H1 (cell line): ENCODE data around the gene DVL2. TPM values are rescaled to one million over a fixed set of nuclear protein-coding genes. Genes with fewer than 3 reads are reported as not detected.

Source experiments
- CTCF ChIA-PET: fragments of 300-600 bp; sonication (Branson Sonifier 250); formaldehyde crosslinking; loops from one replicate; lab custom pipeline; 2021; ENCODE audit not compliant: partially characterized antibody; lab: Charles Lee
- POLR2A ChIA-PET: fragments of 300-600 bp; sonication (Branson Sonifier 250); formaldehyde crosslinking; loops from one replicate; lab custom pipeline; 2021; ENCODE audit warnings: inconsistent platforms; ENCODE audit not compliant: partially characterized antibody; lab: Charles Lee
- DNase-seq, 2 experiments: peaks; one replicate each; pipeline versions ENCODE4 v3.0.0 to v3.0.0-alpha.2; 2010 to 2022; ENCODE audit warnings: low spot score in 2 of 2, low read depth in 1 of 2, mixed read lengths in 1 of 2
- FAIRE-seq: peaks from 2 replicates; lab custom pipeline; 2011; peaks lifted over from hg19 to GRCh38; lab: Jason Lieb, UNC
- H2AFZ ChIP-seq: 2 replicates; pipeline ENCODE4 v1.8.1; 2012; ENCODE audit warnings: low read length, inconsistent platforms
- H2AK5ac ChIP-seq: 2 replicates; pipeline ENCODE4 v1.6.1; 2013; ENCODE audit warnings: low read depth, low read length
- H2BK120ac ChIP-seq: replicated peaks from 2 replicates; pipeline ENCODE3; 2013; ENCODE audit warnings: low read depth, low read length, inconsistent platforms
- H2BK12ac ChIP-seq: 2 replicates; pipeline ENCODE4 v1.6.1; 2013; ENCODE audit warnings: low read depth, low read length
- H2BK15ac ChIP-seq: 2 replicates; pipeline ENCODE4 v1.6.1; 2013; ENCODE audit warnings: low read length
- H2BK20ac ChIP-seq: 2 replicates; pipeline ENCODE4 v1.6.1; 2013; ENCODE audit warnings: low read length
- H2BK5ac ChIP-seq: 2 replicates; pipeline ENCODE4 v1.6.1; 2013; ENCODE audit warnings: low read depth, low read length
- H3K14ac ChIP-seq: 2 replicates; pipeline ENCODE4 v1.6.1; 2013; ENCODE audit warnings: inconsistent platforms; ENCODE audit not compliant: insufficient read length
- H3K18ac ChIP-seq: 2 replicates; pipeline ENCODE4 v1.6.1; 2013; ENCODE audit warnings: low read length; ENCODE audit errors: extremely low read depth
- H3K23ac ChIP-seq: 2 replicates; pipeline ENCODE4 v1.6.1; 2013; ENCODE audit warnings: inconsistent platforms; ENCODE audit not compliant: insufficient read length
- H3K23me2 ChIP-seq: 2 replicates; pipeline ENCODE4 v1.6.1; 2013; ENCODE audit warnings: low read depth, low read length
- H3K27ac ChIP-seq: 2 replicates; pipeline ENCODE4 v1.6.1; 2011; ENCODE audit warnings: low read depth, low read length, inconsistent platforms
- H3K27me3 ChIP-seq, 4 experiments: replicated peaks in 1 of 4; 1 replicate in 1 of 4; 2 replicates in 3 of 4; pipeline versions ENCODE4 v1.6.1 to v1.8.1; 2011 to 2013; ENCODE audit warnings: low read length in 3 of 4, mild to moderate bottlenecking in 3 of 4, inconsistent platforms in 2 of 4, mixed read lengths in 2 of 4, moderate library complexity in 1 of 4; ENCODE audit not compliant: control insufficient read depth in 3 of 4, insufficient read depth in 3 of 4; ENCODE audit errors: extremely low read depth in 1 of 4
- H3K36me3 ChIP-seq, 4 experiments: 2 replicates each; pipeline versions ENCODE4 v1.6.1 to v1.8.1; 2011 to 2013; ENCODE audit warnings: mild to moderate bottlenecking in 4 of 4, low read length in 3 of 4, moderate library complexity in 2 of 4, control low read depth in 1 of 4, inconsistent platforms in 1 of 4; ENCODE audit not compliant: insufficient read depth in 4 of 4, control insufficient read depth in 2 of 4
- H3K4ac ChIP-seq: replicated peaks from 2 replicates; pipeline ENCODE3; 2013; ENCODE audit warnings: low read length, low read depth, mixed read lengths, inconsistent platforms; ENCODE audit not compliant: insufficient read length
- H3K4me1 ChIP-seq, 4 experiments: replicated peaks in 1 of 4; 1 replicate in 1 of 4; 2 replicates in 3 of 4; pipeline versions ENCODE4 v1.6.1 to v1.8.1; 2011 to 2013; ENCODE audit warnings: low read length in 3 of 4, inconsistent platforms in 2 of 4, mixed read lengths in 1 of 4; ENCODE audit not compliant: insufficient read depth in 4 of 4, control insufficient read depth in 3 of 4
- H3K4me2 ChIP-seq, 2 experiments: 2 replicates each; pipeline versions ENCODE4 v1.6.1 to v1.8.1; 2011 to 2013; ENCODE audit warnings: low read depth in 2 of 2, low read length in 2 of 2, control low read depth in 1 of 2, inconsistent platforms in 1 of 2, mild to moderate bottlenecking in 1 of 2; ENCODE audit not compliant: insufficient read depth in 1 of 2
- H3K4me3 ChIP-seq, 4 experiments: fragments of 200-600, 300-600 bp in 1 of 4; sonication (generic), shearing (Covaris generic), sonication (Bioruptor Twin) in 1 of 4; 2 replicates each; pipeline versions ENCODE4 v1.5.1 to v1.8.1; 2011 to 2016; ENCODE audit warnings: low read length in 4 of 4, low read depth in 3 of 4, control low read depth in 2 of 4, inconsistent platforms in 2 of 4, mild to moderate bottlenecking in 2 of 4, mixed read lengths in 1 of 4, moderate library complexity in 1 of 4; ENCODE audit not compliant: insufficient read depth in 2 of 4; ENCODE audit errors: extremely low read depth in 1 of 4
- H3K56ac ChIP-seq: replicated peaks from 2 replicates; pipeline ENCODE3; 2013; ENCODE audit warnings: low read depth, mild to moderate bottlenecking, mixed read lengths, low read length, inconsistent platforms; ENCODE audit not compliant: insufficient read length
- H3K79me1 ChIP-seq: 2 replicates; pipeline ENCODE4 v1.6.1; 2013; ENCODE audit warnings: low read depth, low read length, control low read depth
- H3K79me2 ChIP-seq, 2 experiments: 2 replicates each; pipeline versions ENCODE4 v1.6.1 to v1.8.1; 2012 to 2013; ENCODE audit warnings: low read length in 2 of 2, mild to moderate bottlenecking in 2 of 2, inconsistent platforms in 1 of 2; ENCODE audit not compliant: insufficient read depth in 2 of 2, control insufficient read depth in 1 of 2
- H3K9ac ChIP-seq, 4 experiments: replicated peaks in 1 of 4; 1 replicate in 1 of 4; 2 replicates in 3 of 4; pipeline versions ENCODE4 v1.6.1 to v1.8.1; 2011 to 2013; ENCODE audit warnings: low read depth in 3 of 4, low read length in 3 of 4, control low read depth in 2 of 4, mild to moderate bottlenecking in 2 of 4, moderate library complexity in 2 of 4, inconsistent platforms in 1 of 4; ENCODE audit errors: extremely low read depth in 1 of 4
- H3K9me3 ChIP-seq, 2 experiments: 2 replicates each; pipeline versions ENCODE4 v1.6.1 to v1.8.1; 2012 to 2013; ENCODE audit warnings: mild to moderate bottlenecking in 2 of 2, moderate library complexity in 2 of 2, control low read depth in 1 of 2, inconsistent platforms in 1 of 2, low read depth in 1 of 2, low read length in 1 of 2, mixed read lengths in 1 of 2; ENCODE audit not compliant: insufficient read depth in 2 of 2
- H4K20me1 ChIP-seq, 2 experiments: replicated peaks in 1 of 2; 2 replicates each; pipeline versions ENCODE3 to v1.8.1; 2011 to 2013; ENCODE audit warnings: inconsistent platforms in 2 of 2, low read length in 2 of 2, mild to moderate bottlenecking in 1 of 2; ENCODE audit not compliant: insufficient read depth in 2 of 2, control insufficient read depth in 1 of 2
- H4K5ac ChIP-seq: 2 replicates; pipeline ENCODE4 v1.6.1; 2013; ENCODE audit warnings: low read length, low read depth, mixed read lengths, inconsistent platforms; ENCODE audit not compliant: insufficient read length
- H4K8ac ChIP-seq: 2 replicates; pipeline ENCODE4 v1.8.0; 2013; ENCODE audit warnings: mild to moderate bottlenecking, moderate library complexity, low read length, inconsistent platforms; ENCODE audit not compliant: insufficient read depth; ENCODE audit errors: extremely low read depth
- H4K91ac ChIP-seq: replicated peaks from 2 replicates; pipeline ENCODE3; 2013; ENCODE audit warnings: low read length, mixed read lengths, inconsistent platforms; ENCODE audit not compliant: insufficient read length
- ASH2L ChIP-seq: fragments of 200-600, 300-600 bp; sonication (generic); IDR thresholded peaks from one replicate; pipeline ENCODE4 v1.7.1; 2017; ENCODE audit warnings: low read length
- ATF2 ChIP-seq: IDR thresholded peaks from 2 replicates; pipeline ENCODE4 v1.6.1; 2012; ENCODE audit warnings: low read length, inconsistent platforms
- CEBPB ChIP-seq: IDR thresholded peaks from 2 replicates; pipeline ENCODE4 v1.6.1; 2012; ENCODE audit warnings: low read depth, low read length
- GTF2F1 ChIP-seq: IDR thresholded peaks from 2 replicates; pipeline ENCODE4 v1.6.1; 2012; ENCODE audit warnings: low read depth, low read length, improper control_type of control experiment, borderline replicate concordance
- HDAC2 ChIP-seq, 2 experiments: fragments of 300-600 bp in 1 of 2; sonication (generic) in 1 of 2; IDR thresholded peaks; 2 replicates each; pipeline ENCODE4 v1.6.1; 2011 to 2012; ENCODE audit warnings: low read depth in 2 of 2, low read length in 2 of 2, mild to moderate bottlenecking in 2 of 2, moderate library complexity in 2 of 2, borderline replicate concordance in 1 of 2, inconsistent platforms in 1 of 2
- KDM1A ChIP-seq: fragments of 200-600, 300-600 bp; sonication (generic); IDR thresholded peaks from 2 replicates; pipeline ENCODE4 v1.7.1; 2016; ENCODE audit warnings: mild to moderate bottlenecking, low read length, borderline replicate concordance
- RXRA ChIP-seq: IDR thresholded peaks from 2 replicates; pipeline ENCODE4 v1.6.1; 2011; ENCODE audit warnings: low read depth, mild to moderate bottlenecking, low read length, moderate library complexity; ENCODE audit not compliant: insufficient read depth
- WGBS, 2 experiments: shearing (Covaris generic) in 1 of 2; methylation state at CpG; one replicate each; pipeline versions ENCODE4 v1.1.6 to v1.1.7; 2013 to 2015; ENCODE audit warnings: low lambda C conversion rate in 2 of 2, mixed read lengths in 2 of 2, inconsistent platforms in 1 of 2, low coverage in 1 of 2, missing lambda C conversion rate in 1 of 2; ENCODE audit not compliant: insufficient replicate concordance in 2 of 2, insufficient coverage in 1 of 2, insufficient read length in 1 of 2; ENCODE audit errors: extremely low coverage in 1 of 2, missing lambda C conversion rate in 1 of 2; 5-methylcytosine and 5-hydroxymethylcytosine counted together
- polyA plus RNA-seq, 7 experiments: library from polyadenylated mRNA; depleted of rRNA in 3 of 7; stranded (reverse) in 5 of 7; unstranded in 2 of 7; fragments of >200 nt in 5 of 7; fragments of 200-250 nt in 2 of 7; gene quantifications; 1 replicate in 5 of 7; 2 replicates in 1 of 7; 4 replicates in 1 of 7; pipeline versions ENCODE4 v1.2.1 to v1.2.3, GENCODE V29; 2011 to 2013; ENCODE audit warnings: missing spikeins in 2 of 7, mixed read lengths in 2 of 7
- total RNA-seq: library from RNA; stranded (reverse); fragmentation: NEBNext Ultra II Directional; extraction: Animal tissue kit (Norgen Biotek cat#: 25700); gene quantifications from 2 replicates; pipeline ENCODE4 v1.2.1, GENCODE V29; 2021

Gene DVL2
- total and polyA plus RNA-seq, 2 of the 8 experiments (the other 6 are each of a cell fraction or from before 2014, with no cell fraction given) = 19.0 to 59.6 TPM

- no peak overlapping the region for H2BK20ac ChIP-seq
- H3K14ac ChIP-seq = no peak overlapping the region
- peak overlapping the region in 1 of 4 experiments; percentile 39; a peak in 3 of 7 replicates for H3K9ac ChIP-seq
- 30% methylated on average over 7 of the region's 7 CpGs; no CpG with 5 or more reads in 1 of the 2 experiments for WGBS, 2 experiments
- peaks cover 28% of the 10 kb centered on the region; the same call in 1 of the 2 replicates for H3K23me2 ChIP-seq
- H2AFZ ChIP-seq = no peak overlapping the region
- CTCF ChIA-PET = interaction anchor here (1.0 kb wide), 1 partner anchor 172 kb away, joined by 3 read pairs; no protein-coding TSS in a partner anchor
- H3K27me3 ChIP-seq = no peaks in the 10 kb centered on the region
- peaks cover 4 to 5% of the 10 kb centered on the region in 2 experiments for H4K20me1 ChIP-seq
- 0 out of 8 replicates have a peak, but pooled peaks cover 0 to 4% (median 0%) of the 10 kb centered on the region in 4 experiments for H3K36me3 ChIP-seq
- DNase-seq (no peak), FAIRE-seq (no peak)
- H3K56ac ChIP-seq = no peak overlapping the region
- H2BK15ac ChIP-seq = 0 out of 2 replicates have a peak overlapping the region, but pooled peaks have one; percentile 81
- H3K79me2 ChIP-seq = peaks cover 0 to 28% of the 10 kb centered on the region in 2 experiments; a peak in 2 of 4 replicates
- H3K79me1 ChIP-seq = peaks cover 3% of the 10 kb centered on the region; the same call in 1 of the 2 replicates
- H4K91ac ChIP-seq = no peak overlapping the region
- no peaks in the 10 kb centered on the region for H3K9me3 ChIP-seq
- peak overlapping the region; percentile 69 to 79 for H3K4me2 ChIP-seq
- H2AK5ac ChIP-seq = no peak overlapping the region
- peaks cover 6 to 46% (median 24%) of the 10 kb centered on the region in 4 experiments for H3K4me1 ChIP-seq
- peak overlapping the region; percentile 82; the same call in 1 of the 2 replicates for H2BK5ac ChIP-seq
- H2BK120ac ChIP-seq = no peak overlapping the region
- H2BK12ac ChIP-seq = 0 out of 2 replicates have a peak overlapping the region, but pooled peaks have one; percentile 43
- peak overlapping the region; percentile 40 to 75 (median 51) for H3K4me3 ChIP-seq
- no peak overlapping the region for H3K4ac ChIP-seq
- H3K27ac ChIP-seq = no peak overlapping the region
- no peak overlapping the region for H3K23ac ChIP-seq
- H3K18ac ChIP-seq = no peak overlapping the region
- TF ChIP-seq HDAC2 (IDR thresholded peaks at IDR 0.05; ENCODE audit: borderline replicate concordance in 1 of 2, low read depth in 2 of 2, low read length in 2 of 2) = no peak
- TF ChIP-seq GTF2F1 = no peak
- TF ChIP-seq CEBPB = no peak
- TF ChIP-seq KDM1A = no peak
- TF ChIP-seq ATF2 = no peak
- TF ChIP-seq ASH2L = no peak
- TF ChIP-seq RXRA = no peak
- POLR2A ChIA-PET = interaction anchor here (0.7 to 3.7 kb wide), 4 partner anchors 11 to 45 kb away, joined by 3 to 22 read pairs (median 5); partner anchors contain the start of genes CLDN7 and DVL2
- no peak overlapping the region for H4K5ac ChIP-seq
- no peak overlapping the region for H4K8ac ChIP-seq
Observed at GRCh38 chr17:7216242-7217112, 17.8 kb downstream of the DVL2 start.
